Esophagus muscularis mucosa (tissue), 4 donors: ENCODE results near the gene SLC5A3.

ENCODE experiments used
- CTCF ChIP-seq, 3 experiments: fragments of 200-600 bp in 2 of 3; fragments of 450-650 bp in 1 of 3; sonication (generic) in 2 of 3; IDR thresholded peaks; one replicate each; pipeline ENCODE4 v1.5.1; 2017 to 2019; ENCODE audit warnings: antibody characterized with exemption in 3 of 3, mild to moderate bottlenecking in 2 of 3, moderate library complexity in 1 of 3
- EP300 ChIP-seq: sonication (generic); formaldehyde crosslinking; IDR thresholded peaks from one replicate; pipeline ENCODE4 v1.6.1; 2017; ENCODE audit warnings: antibody characterized with exemption
- POLR2AphosphoS5 ChIP-seq, 2 donors: sonication (generic); formaldehyde crosslinking; IDR thresholded peaks; one replicate each; pipeline ENCODE4 v1.6.1; 2017; ENCODE audit warnings: antibody characterized with exemption in 2 of 2

- TF ChIP-seq CTCF (IDR thresholded peaks at IDR 0.05) (no peak), POLR2AphosphoS5 (IDR thresholded peaks at IDR 0.05) (peak in 1 of 2 donors; percentile 44), EP300 (no peak)
These were observed 43.4 kb upstream of the SLC5A3 start for GRCh38 chr21:34029743-34030528.
